Thymus (tissue), 11 donors: ENCODE measurements around the gene CDH23. TPM values are rescaled to one million over a fixed set of nuclear protein-coding genes. Genes with fewer than 3 reads are reported as not detected.

Source experiments
- DNase-seq, 9 donors: peaks; one replicate each; pipeline ENCODE4 v3.0.0-alpha.2; 2013; ENCODE audit warnings: low spot score in 9 of 9, low read depth in 6 of 9, missing footprints in 1 of 9
- H3K27ac ChIP-seq, 2 donors: one replicate each; pipeline ENCODE4 v1.5.1; 2013; ENCODE audit warnings: control low read depth in 1 of 2, low read depth in 1 of 2, low read length in 1 of 2, mild to moderate bottlenecking in 1 of 2, moderate library complexity in 1 of 2
- H3K27me3 ChIP-seq, 2 donors: one replicate each; pipeline ENCODE4 v1.5.1; 2013; ENCODE audit warnings: low read length in 1 of 2; ENCODE audit not compliant: control insufficient read depth in 2 of 2, insufficient read depth in 1 of 2
- H3K36me3 ChIP-seq, 2 donors: one replicate each; pipeline ENCODE4 v1.5.1; 2013; ENCODE audit warnings: low read length in 1 of 2, mild to moderate bottlenecking in 1 of 2, moderate library complexity in 1 of 2; ENCODE audit not compliant: control insufficient read depth in 2 of 2, insufficient read depth in 2 of 2
- H3K4me1 ChIP-seq, 2 donors: one replicate each; pipeline ENCODE4 v1.5.1; 2013; ENCODE audit warnings: low read length in 2 of 2; ENCODE audit not compliant: control insufficient read depth in 2 of 2, insufficient read depth in 2 of 2
- H3K4me3 ChIP-seq, 2 donors: one replicate each; pipeline ENCODE4 v1.5.1; 2013; ENCODE audit warnings: low read length in 2 of 2, control low read depth in 1 of 2, mild to moderate bottlenecking in 1 of 2
- H3K9me3 ChIP-seq, 2 donors: one replicate each; pipeline ENCODE4 v1.5.1; 2013; ENCODE audit warnings: low read length in 1 of 2, mild to moderate bottlenecking in 1 of 2; ENCODE audit not compliant: control insufficient read depth in 2 of 2, insufficient read depth in 1 of 2
- WGBS: extraction: QIAGEN DNeasy Blood & Tissue Kit; methylation state at CpG from one replicate; pipeline ENCODE4 v1.1.7; 2013; 5-methylcytosine and 5-hydroxymethylcytosine counted together
- polyA plus RNA-seq: library from polyadenylated mRNA; stranded (reverse); fragments of 200-250 nt; gene quantifications from one replicate; pipeline ENCODE4 v1.2.3, GENCODE V29; 2013
- total RNA-seq: library from RNA; stranded (reverse); fragments of 120-200 nt; gene quantifications from one replicate; pipeline ENCODE4 v1.2.4, GENCODE V29; 2013
- donor health status: healthy.

The CDH23 gene
- total and polyA plus RNA-seq, 2 donors, result 9.1 TPM

DNA sequence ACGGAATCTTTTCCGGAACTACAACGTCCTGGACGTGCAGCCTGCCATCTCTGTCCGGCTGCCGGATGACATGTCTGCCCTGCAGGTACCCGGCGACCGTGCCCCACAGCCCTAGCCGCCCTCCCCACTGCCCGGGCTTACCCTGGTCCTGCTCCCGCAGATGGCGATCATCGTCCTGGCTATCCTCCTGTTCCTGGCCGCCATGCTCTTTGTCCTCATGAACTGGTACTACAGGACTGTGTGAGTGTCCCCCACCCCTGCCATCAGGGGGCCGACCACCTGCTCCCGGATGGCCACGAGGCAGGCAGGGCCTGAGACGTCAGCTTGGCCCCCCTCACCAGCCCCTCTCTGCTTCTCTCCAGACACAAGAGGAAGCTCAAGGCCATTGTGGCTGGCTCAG lies 414.6 kb downstream of the CDH23 start:
- peaks cover 29 to 32% of the 10 kb centered on the region in 2 donors for H3K36me3 ChIP-seq

DNA sequence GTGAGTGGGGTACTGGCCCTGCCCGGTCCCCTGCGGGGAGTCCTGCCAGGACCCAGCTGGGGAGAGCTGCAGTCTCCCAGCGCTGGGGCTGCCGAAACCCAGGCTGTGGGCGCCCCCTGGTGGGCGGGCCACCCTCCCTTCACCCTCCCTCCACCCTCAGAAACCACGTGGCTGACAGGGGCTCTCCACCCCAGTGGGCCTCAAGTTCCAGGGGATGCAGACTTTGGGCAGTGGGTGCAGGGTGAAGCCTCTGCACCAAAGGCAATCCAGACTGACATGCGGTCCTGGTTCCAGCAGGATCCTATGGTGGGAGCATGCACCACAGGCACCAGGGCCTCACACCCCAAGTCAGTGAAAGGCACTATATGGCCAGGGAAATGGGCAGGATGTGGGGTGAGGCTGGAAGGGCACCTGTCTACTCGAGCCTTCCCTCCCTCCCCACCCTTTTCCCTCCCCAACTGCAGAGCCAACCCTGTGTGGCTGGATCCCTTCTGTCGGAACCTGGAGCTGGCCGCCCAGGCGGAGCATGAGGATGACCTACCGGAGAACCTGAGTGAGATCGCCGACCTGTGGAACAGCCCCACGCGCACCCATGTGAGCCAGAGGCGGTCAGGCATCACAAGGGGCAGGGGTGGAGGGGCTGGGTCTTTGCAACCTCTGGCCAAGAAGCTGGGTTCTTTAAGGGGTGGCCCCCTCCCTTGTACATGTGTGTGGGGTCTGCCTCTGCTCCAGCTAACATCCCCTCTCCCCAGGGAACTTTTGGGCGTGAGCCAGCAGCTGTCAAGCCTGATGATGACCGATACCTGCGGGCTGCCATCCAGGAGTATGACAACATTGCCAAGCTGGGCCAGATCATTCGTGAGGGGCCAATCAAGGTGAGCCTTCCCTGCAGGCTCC lies 415.5 kb downstream of the CDH23 start:
- H3K4me3 ChIP-seq, result no peak overlapping the region
- H3K4me1 ChIP-seq, result peaks cover 0 to 15% of the 10 kb centered on the region in 2 donors
- H3K36me3 ChIP-seq, result peaks cover 38 to 41% of the 10 kb centered on the region in 2 donors
- DNase-seq, result peak; percentile 35 to 87 (median 62)
- H3K27ac ChIP-seq, result no peak overlapping the region
- no peaks in the 10 kb centered on the region for H3K27me3 ChIP-seq
- 57% methylated on average over 22 of the region's 22 CpGs for WGBS
- no peaks in the 10 kb centered on the region for H3K9me3 ChIP-seq

More for the DNA sequence above, 414.6 kb downstream of the CDH23 start:
- Histone ChIP-seq H3K4me1 (peaks cover 0 to 22% of the 10 kb centered on the region in 2 donors), H3K27ac (no peak overlapping the region), H3K4me3 (no peak overlapping the region), H3K9me3 (no peaks in the 10 kb centered on the region), H3K27me3 (no peaks in the 10 kb centered on the region)
- no peak for DNase-seq
- WGBS, result 81% methylated on average over 19 of the region's 19 CpGs

DNA sequence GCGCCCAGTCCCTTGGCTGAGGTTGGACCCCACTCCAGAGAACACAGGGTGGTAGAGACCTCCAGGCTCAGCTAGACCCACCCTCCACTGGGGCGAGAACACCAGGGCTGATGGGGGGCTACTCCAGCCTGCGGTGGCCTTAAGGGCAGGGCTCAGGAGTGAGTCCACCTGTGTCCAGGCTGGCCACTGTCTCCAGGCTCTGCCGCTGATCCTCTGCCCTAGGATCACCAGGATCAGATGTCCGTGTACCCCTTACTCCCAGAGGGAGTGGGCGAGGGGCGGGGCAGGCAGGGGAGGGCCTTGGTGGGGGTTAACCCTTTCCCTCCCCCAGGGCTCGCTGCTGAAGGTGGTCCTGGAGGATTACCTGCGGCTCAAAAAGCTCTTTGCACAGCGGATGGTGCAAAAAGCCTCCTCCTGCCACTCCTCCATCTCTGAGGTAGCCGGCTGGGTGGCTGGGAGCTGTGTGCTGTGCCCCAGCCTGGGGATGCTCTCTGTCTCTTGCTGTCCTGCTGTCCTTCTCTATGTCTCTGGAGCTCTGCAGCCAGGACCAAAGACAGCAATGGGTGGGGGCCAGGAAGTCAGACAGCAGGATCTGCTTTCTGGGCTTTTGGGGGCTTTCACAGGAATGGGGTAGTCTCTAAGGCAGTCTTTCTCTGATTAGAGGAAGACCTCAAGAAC lies 416.3 kb downstream of the CDH23 start:
- H3K4me1 ChIP-seq, result peaks cover 0 to 12% of the 10 kb centered on the region in 2 donors
- no peak overlapping the region for H3K27ac ChIP-seq
- 92% methylated on average over 11 of the region's 11 CpGs for WGBS
- no peaks in the 10 kb centered on the region for H3K9me3 ChIP-seq
- no peak overlapping the region for H3K4me3 ChIP-seq
- DNase-seq, result no peak
- H3K27me3 ChIP-seq, result no peaks in the 10 kb centered on the region
- peaks cover 46 to 49% of the 10 kb centered on the region in 2 donors for H3K36me3 ChIP-seq

DNA sequence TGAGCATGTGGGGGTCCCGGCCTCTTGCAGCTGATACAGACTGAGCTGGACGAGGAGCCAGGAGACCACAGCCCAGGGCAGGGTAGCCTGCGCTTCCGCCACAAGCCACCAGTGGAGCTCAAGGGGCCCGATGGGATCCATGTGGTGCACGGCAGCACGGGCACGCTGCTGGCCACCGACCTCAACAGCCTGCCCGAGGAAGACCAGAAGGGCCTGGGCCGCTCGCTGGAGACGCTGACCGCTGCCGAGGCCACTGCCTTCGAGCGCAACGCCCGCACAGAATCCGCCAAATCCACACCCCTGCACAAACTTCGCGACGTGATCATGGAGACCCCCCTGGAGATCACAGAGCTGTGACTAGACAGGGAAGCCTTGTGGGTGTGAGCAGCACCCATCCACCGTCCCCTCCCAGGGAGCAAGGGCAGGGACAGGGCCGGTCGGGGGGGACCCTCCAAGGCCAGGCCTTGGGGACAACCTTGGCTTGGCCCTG lies 418.2 kb downstream of the CDH23 start:
- WGBS, result 96% methylated on average over 26 of the region's 26 CpGs
- no peak for DNase-seq
- no peaks in the 10 kb centered on the region for H3K9me3 ChIP-seq

DNA sequence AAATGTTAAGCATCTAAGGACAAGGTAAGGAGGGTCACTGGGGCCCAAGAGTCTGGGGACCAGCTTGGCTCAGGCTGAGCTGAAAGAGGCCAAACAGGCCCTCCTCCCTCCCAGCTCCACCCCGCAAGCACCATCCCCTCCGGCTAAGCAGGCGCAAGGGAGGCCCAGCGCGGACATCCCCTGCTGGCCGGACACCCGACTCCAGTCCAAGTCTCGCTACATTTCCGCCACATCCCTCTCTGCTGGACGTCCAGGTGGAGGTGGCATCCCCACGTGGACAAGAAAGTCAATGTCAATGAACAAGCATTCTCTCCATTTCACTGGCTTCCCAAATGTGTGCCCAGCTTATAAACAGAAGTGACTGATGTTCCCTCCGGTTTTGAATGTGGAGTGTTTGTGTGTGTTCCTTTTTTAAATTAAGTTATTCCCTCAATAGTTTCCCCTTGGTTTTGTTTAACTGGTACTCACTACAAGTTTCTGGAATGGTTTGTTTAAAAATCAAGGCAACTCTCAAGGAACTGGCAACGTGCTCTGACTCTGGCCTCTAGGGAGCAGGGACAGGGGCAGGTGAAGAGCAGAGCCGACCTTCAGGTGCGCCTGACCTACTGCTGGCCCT lies 418.9 kb downstream of the CDH23 start:
- H3K4me3 ChIP-seq, result no peak overlapping the region
- 97% methylated on average over 15 of the region's 15 CpGs for WGBS
- peaks cover 0 to 12% of the 10 kb centered on the region in 2 donors for H3K4me1 ChIP-seq
- no peak overlapping the region for H3K27ac ChIP-seq
- no peaks in the 10 kb centered on the region for H3K9me3 ChIP-seq
- no peak for DNase-seq
- no peaks in the 10 kb centered on the region for H3K27me3 ChIP-seq
- H3K36me3 ChIP-seq, result peaks cover 72 to 74% of the 10 kb centered on the region in 2 donors

More for the DNA sequence above, 418.2 kb downstream of the CDH23 start:
- Histone ChIP-seq H3K27me3 (no peaks in the 10 kb centered on the region), H3K4me1 (peaks cover 0 to 12% of the 10 kb centered on the region in 2 donors), H3K27ac (no peak overlapping the region), H3K4me3 (no peak overlapping the region), H3K36me3 (peaks cover 65 to 68% of the 10 kb centered on the region in 2 donors)

DNA sequence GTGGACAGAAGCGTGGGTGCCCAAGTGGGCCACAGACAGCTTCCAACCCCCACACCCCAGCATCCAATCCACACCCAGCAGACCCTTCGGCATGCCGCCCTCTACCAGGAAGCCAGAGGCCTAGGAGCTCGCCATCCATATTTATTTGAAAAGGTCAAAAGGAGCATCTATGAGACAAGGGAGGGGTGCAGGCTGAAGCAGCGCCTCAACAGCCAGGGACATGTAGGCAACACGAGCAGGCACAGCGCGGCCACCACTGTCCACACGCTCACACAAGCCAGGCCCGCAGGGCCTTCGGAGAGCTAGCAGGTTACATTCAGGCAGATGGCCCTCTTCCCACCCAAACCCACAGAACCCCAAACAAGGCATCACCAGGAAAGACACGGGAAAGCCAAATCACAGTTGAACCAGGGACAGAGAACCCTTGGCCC lies 419.7 kb downstream of the CDH23 start:
- Histone ChIP-seq H3K36me3 (peaks cover 78 to 80% of the 10 kb centered on the region in 2 donors), H3K27me3 (no peaks in the 10 kb centered on the region), H3K4me3 (no peak overlapping the region), H3K27ac (no peak overlapping the region), H3K9me3 (no peaks in the 10 kb centered on the region), H3K4me1 (peaks cover 0 to 12% of the 10 kb centered on the region in 2 donors)
- DNase-seq, result no peak
- 94% methylated on average over 12 of the region's 12 CpGs for WGBS

DNA sequence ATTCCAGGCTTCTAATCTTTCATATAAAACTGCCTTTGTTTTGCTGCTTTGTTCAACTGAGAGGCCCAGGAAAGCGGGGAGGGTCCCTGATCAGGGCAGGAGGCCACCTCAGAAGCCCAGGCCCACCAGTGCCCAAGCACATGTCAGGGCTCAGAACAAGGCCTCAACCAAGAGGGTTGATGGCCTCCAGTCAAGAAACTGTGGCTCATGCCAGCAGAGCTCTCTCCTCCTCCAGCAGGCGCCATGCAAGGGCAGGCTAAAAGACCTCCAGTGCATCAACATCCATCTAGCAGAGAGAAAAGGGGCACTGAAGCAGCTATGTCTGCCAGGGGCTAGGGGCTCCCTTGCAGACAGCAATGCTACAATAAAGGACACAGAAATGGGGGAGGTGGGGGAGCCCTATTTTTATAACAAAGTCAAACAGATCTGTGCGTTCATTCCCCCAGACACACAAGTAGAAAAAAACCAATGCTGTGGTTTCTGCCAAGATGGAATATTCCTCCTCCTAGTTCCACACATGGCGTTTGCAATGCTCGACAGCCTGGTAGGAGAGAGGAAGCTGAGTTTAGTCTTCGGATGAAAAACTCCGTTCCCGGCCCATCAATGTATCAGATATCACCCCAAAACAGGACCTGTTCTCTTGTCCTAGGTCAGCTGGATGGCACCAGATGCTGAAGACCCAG lies 420.4 kb downstream of the CDH23 start:
- WGBS, result 98% methylated on average over 8 of the region's 8 CpGs
- no peaks in the 10 kb centered on the region for H3K9me3 ChIP-seq
- H3K4me3 ChIP-seq, result no peak overlapping the region
- no peaks in the 10 kb centered on the region for H3K27me3 ChIP-seq
- H3K36me3 ChIP-seq, result peaks cover 85 to 86% of the 10 kb centered on the region in 2 donors
- no peak overlapping the region for H3K27ac ChIP-seq
- no peak for DNase-seq
- H3K4me1 ChIP-seq, result peaks cover 0 to 8% of the 10 kb centered on the region in 2 donors

DNA sequence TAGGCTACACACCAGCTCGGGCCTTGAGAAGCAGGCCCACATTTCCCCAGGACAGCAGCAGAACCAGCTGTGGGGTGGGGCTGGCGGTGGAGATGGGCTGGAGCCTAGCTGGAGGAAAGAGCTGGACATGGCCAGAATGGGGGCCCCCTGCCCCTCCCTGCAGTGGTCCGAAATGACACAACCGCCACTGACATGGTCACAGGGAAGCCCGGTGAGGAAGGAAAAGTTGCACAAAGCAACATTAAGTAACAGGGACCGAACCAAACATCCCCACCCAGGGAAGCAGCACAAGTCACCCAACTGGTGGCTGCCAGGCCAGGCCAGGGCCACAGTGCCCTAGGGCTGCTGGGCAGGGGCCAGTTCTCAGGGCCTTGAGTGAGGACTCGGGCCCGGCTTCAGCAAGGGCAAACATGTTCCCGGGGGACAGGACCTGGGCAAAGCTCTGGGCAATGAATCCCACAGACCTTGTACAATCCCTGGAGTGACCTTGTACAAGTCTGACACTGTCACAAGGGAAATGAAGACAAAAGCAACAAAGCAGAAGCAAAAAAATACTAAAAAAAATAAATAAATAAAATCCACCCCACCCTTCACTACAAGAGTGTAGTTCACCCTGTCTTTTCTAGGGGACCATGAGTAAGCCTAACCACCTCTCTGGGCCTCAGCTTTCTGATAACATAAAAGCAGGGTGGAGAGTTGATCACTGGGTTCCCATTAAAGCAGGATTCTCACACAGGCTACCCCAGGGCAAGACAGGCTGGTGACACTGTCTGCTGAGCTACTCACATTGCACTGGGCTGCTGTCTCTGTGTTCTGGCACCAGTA lies 421.3 kb downstream of the CDH23 start:
- no peak overlapping the region for H3K27ac ChIP-seq
- WGBS, result 97% methylated on average over 9 of the region's 9 CpGs
- H3K36me3 ChIP-seq, result peaks cover 88 to 89% of the 10 kb centered on the region in 2 donors
- no peaks in the 10 kb centered on the region for H3K4me1 ChIP-seq
- no peaks in the 10 kb centered on the region for H3K9me3 ChIP-seq
- no peak overlapping the region for H3K4me3 ChIP-seq
- no peaks in the 10 kb centered on the region for H3K27me3 ChIP-seq
- DNase-seq, result no peak
